Measurements from ENCODE around the gene IPO9. TPM values are rescaled to one million over a fixed set of nuclear protein-coding genes. Genes with fewer than 3 reads are reported as not detected.

The IPO9 gene
- total RNA-seq, 4 donors from 2014 or later: 9.6 to 23.1 (median 13.4) TPM

DNA sequence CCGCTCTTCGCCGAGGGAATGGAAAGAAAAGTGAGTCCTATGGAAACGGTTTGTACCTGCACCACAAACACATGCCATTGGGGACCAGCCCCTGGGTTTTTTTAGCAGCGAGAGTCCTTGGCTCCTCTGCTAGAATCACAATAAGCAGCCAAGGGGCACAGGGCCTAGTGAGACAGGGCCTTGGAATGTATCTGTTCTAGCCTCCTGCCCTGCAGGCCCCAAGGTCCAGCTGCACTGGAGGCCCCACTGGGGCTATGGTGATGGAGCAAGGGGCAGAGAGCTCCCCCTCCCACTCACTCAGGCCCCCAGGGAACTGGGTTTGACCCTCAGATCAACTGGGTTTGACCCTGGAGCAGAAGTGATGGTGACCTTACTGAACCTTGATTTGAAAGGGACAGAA is 74.2 kb downstream of the IPO9 start:
- Histone ChIP-seq H3K27ac (peak overlapping the region; percentile 52 to 89 (median 60)), H3K27me3 (no peaks in the 10 kb centered on the region), H3K4me3 (no peak overlapping the region), H3K4me1 (peaks cover 0 to 23% (median 0%) of the 10 kb centered on the region in 4 donors), H3K36me3 (peaks cover 0 to 4% (median 0%) of the 10 kb centered on the region in 3 donors), H3K9me3 (no peaks in the 10 kb centered on the region)
- peak in 1 of 3 donors; percentile 49 for DNase-seq
- no peak for TF ChIP-seq POLR2A (IDR thresholded peaks at IDR 0.05)
- TF ChIP-seq, protein P1, sequence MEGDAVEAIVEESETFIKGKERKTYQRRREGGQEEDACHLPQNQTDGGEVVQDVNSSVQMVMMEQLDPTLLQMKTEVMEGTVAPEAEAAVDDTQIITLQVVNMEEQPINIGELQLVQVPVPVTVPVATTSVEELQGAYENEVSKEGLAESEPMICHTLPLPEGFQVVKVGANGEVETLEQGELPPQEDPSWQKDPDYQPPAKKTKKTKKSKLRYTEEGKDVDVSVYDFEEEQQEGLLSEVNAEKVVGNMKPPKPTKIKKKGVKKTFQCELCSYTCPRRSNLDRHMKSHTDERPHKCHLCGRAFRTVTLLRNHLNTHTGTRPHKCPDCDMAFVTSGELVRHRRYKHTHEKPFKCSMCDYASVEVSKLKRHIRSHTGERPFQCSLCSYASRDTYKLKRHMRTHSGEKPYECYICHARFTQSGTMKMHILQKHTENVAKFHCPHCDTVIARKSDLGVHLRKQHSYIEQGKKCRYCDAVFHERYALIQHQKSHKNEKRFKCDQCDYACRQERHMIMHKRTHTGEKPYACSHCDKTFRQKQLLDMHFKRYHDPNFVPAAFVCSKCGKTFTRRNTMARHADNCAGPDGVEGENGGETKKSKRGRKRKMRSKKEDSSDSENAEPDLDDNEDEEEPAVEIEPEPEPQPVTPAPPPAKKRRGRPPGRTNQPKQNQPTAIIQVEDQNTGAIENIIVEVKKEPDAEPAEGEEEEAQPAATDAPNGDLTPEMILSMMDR (IDR thresholded peaks at IDR 0.05): no peak

GRCh38 chr1:201904579-201904978 is 75.6 kb downstream of the IPO9 start:
- TF ChIP-seq, protein P1 (IDR thresholded peaks at IDR 0.05): no peak
- no peak for TF ChIP-seq POLR2A (IDR thresholded peaks at IDR 0.05)
- H3K4me3 ChIP-seq: no peak overlapping the region
- H3K27ac ChIP-seq: peak overlapping the region; percentile 55 to 89 (median 72)
- no peaks in the 10 kb centered on the region for H3K9me3 ChIP-seq
- DNase-seq: peak in 1 of 3 donors; percentile 50
- peaks cover 0 to 15% (median 0%) of the 10 kb centered on the region in 4 donors for H3K4me1 ChIP-seq
- H3K27me3 ChIP-seq: no peaks in the 10 kb centered on the region
- H3K36me3 ChIP-seq: no peaks in the 10 kb centered on the region

DNA sequence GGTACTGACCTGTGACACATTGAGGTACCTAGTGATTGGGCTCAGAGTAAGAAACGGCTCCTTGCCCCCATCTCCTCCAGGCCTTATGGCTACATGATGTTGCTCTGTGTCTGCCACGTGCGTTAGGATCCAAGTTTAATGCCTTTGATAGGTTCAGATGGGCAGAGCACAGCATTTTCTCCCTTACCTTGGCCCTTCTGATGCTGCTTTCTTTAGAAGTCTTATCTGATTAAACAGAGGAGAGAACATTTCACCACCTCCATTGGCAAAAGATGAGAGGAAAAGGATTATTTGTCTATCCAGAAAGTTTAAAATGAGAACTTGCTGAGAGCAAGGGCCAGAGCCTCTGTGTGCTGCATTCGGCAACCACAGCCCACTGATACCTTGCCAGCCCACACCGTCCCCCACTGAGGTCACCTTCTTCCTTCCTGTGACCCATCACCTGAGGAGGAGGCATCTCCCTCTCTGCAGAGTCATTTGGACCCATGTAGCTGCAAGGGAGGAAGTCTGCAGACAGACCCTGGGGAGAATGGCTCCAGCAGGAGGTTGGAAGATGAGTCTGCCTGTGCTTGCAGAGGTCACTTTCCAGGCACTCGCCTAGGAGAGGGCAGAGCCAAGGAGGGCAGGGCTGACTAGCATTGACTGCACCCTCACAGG is 76.4 kb downstream of the IPO9 start:
- Histone ChIP-seq H3K27me3 (no peaks in the 10 kb centered on the region), H3K27ac (peak overlapping the region; percentile 6 to 89 (median 68)), H3K36me3 (no peaks in the 10 kb centered on the region), H3K4me3 (no peak overlapping the region), H3K9me3 (no peaks in the 10 kb centered on the region), H3K4me1 (peaks cover 0 to 18% (median 0%) of the 10 kb centered on the region in 4 donors)
- TF ChIP-seq, protein P1 (IDR thresholded peaks at IDR 0.05): no peak
- no peak for TF ChIP-seq POLR2A (IDR thresholded peaks at IDR 0.05)
- DNase-seq: no peak

- TF ChIP-seq, protein P1 (IDR thresholded peaks at IDR 0.05): no peak
- TF ChIP-seq POLR2A (IDR thresholded peaks at IDR 0.05): no peak
- DNase-seq: no peak
- Histone ChIP-seq H3K4me1 (peaks cover 0 to 18% (median 0%) of the 10 kb centered on the region in 4 donors), H3K4me3 (no peak overlapping the region), H3K27me3 (no peaks in the 10 kb centered on the region), H3K27ac (peak overlapping the region in 3 of 4 donors; percentile 55 to 89 (median 81)), H3K36me3 (no peaks in the 10 kb centered on the region), H3K9me3 (no peaks in the 10 kb centered on the region)
These were observed 77.4 kb downstream of the IPO9 start for GRCh38 chr1:201906336-201906735.

GRCh38 chr1:201907621-201908020 is 78.7 kb downstream of the IPO9 start:
- Histone ChIP-seq H3K27me3 (no peaks in the 10 kb centered on the region), H3K4me3 (no peak overlapping the region), H3K36me3 (no peaks in the 10 kb centered on the region), H3K4me1 (peaks cover 0 to 18% (median 0%) of the 10 kb centered on the region in 4 donors), H3K9me3 (no peaks in the 10 kb centered on the region), H3K27ac (peak overlapping the region in 3 of 4 donors; percentile 49 to 89 (median 55))
- TF ChIP-seq POLR2A (IDR thresholded peaks at IDR 0.05): no peak
- TF ChIP-seq, protein P1 (IDR thresholded peaks at IDR 0.05): no peak
- no peak for DNase-seq

All from Peyer's patch (tissue), 4 donors.